ENCODE measurements around the gene TMEM94.

TMEM94 gene

DNA sequence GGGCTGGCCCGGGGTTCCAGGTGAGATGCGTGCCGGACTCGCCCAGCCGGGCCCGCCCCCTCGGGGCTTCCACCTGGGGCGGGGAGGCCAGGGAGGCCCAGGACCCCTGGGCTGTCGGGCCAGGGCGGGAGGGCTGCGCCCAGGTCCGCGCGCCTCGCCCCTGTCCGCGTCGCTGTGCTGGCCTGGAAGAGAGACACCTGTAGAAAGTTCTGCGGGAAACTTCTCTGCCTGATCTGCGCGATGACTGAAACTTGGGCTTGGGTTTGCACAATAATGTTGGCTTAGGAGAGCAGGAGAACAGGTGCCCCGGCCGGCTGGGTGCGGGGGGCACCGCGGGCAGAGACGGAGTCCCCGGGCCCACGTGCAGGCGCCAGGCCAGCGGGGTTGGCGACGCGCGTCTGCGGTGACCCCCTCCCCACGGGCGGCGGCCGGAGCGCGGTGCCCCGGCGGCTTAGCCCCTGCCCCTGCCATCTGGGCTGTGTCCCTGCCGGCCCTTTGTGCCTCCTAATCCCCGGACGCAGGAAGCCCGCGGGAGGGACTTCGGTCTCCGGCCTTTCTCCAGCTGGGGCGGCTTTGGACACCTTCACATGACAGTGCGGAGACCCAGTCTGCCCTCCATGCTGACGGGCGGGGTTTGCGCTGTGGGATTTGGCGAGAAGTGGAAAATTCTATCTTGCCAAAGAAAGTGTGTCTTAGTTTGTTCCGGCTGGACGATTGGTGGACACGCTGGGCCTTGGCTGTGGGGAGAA, 69.5 kb downstream of the TMEM94 start:
- no peak for DNase-seq (ENCODE audit: low spot score)

DNA sequence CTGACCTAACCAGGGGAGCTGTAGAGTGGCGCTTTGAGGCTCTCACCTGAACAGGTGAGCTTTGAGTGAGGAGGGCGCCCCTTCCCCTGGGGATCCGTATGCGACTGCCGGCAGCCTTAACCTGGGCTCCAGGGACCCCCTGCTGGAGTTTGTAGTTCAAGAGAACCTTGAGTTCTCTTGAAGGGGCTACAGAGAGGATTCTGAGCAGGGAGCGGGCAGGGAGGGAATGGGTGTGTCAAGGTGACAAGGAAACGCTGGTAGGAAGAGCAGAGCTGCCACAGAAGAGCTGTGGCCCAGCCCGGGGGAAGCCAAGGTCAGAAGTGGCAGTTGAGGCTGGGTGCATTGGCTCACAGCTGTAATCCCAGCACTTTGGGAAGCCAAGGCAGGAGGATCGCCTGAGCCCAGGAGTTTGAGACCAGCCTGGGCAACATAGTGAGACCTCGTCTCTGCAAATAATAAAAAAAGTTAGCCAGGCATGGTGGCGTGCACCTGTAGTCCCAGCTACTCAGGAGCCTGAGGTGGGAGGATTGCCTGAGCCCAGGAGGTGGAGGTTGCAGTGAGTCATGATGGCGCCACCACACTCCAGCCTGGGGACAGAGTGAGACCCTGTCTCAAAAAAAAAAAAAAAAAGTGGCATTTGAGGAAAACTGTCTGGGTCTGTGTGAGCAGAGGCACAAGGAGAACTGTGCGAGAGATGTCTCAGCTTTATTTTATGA, 70.3 kb downstream of the TMEM94 start:
- no peak for DNase-seq (ENCODE audit: low spot score)

DNA sequence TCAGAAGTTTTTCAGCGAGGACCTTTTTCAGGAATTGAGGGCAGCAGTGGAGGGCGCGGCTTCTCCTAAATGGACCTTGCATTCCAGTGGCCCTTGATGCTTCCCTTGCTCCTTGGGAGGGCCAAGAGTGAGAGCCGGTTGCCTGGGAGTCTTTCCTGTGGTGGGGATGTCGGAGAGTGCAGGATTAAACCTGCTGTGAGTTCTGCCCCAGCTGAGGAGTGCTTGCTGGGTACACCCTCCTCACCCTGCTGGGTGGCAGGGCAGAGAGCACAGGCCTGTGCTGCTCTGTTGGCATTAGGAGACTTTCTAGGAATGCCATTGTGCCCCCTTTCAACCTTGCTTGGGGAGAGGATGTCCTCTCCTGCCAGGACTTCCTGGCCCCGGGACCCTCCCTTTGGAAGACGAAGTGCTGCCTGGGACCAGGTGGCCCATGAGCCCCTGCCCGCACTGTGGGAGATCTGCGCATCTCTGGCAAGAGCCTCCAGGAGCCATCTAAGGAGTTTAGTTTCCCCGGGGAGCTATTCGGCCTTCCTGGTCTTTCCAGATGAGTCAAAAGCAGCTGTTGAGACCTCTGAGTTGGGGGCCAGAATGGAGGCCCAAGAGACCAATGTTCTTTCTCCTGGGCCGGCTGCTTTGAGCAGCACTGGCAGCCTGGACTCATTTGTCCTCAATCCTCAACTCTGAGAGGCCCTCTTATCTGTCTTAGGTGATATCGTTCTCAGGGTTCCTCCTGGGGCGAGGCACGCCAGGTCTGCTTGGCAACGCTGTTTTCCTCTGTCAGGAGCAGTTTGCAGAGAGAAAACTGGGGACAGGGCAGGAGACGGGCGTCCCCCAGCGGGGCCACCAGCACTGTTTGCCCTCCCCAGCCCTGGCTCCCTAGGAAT, 74.6 kb downstream of the TMEM94 start:
- DNase-seq (ENCODE audit: low spot score): no peak

DNA sequence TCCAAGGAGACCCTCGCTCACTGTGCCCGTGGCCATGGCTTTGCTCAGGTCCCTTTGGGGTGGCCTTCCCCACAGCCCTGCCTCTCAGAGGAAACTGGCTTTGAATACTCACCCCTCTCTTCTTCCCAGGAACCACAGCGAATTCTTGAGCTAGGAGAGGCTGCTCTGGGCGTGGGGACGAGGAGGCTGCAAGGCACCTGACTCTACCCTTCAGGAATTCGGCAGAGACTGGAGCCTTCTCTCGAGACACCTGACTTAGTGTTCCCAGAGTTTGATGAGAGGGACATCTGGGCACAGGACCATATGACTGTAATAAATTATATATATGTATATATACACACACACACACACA, 75.3 kb downstream of the TMEM94 start:
- no peak for DNase-seq (ENCODE audit: low spot score)

DNA sequence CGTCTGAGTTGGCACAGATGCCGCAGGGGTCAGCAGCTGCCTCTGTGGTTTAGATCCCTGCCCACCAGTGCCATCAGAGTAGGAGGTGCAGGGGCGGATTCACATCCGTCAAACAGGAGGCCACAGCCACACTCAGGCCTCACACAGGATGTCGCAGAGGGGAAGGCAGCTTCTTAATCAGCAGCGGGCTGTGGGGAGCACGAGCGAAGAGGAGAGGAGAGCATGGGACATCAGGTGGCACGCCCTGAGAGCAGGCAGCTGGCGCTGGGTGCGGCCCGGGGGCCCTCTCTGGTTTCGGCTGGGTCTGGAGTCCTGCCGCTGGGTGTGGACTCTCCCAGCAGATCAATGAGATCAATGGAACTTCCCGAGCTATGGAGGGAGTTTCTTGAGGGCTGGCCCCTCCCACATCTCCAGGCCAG, 78.7 kb downstream of the TMEM94 start:
- no peak for DNase-seq (ENCODE audit: low spot score)

DNA sequence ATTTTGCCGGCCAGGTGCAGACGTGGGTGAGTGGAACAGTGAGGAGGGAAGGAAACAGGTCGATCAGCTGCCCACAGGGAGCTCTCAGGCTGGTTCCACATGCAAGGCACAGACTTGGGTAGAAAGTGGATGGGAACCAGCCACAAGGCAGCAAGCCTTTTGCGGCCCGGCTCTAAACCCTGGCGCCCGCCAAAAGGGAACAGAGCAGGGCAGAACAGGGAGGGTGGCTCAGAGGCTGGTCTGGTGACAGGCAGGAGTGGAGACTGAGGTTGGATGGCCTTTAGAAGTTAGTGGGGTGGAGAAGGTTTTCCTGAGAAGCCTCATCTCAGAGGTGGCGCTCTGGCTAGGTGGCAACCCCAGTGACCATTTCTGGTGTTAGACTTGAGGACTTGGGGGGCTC, 79.4 kb downstream of the TMEM94 start:
- no peak for DNase-seq (ENCODE audit: low spot score)

DNA sequence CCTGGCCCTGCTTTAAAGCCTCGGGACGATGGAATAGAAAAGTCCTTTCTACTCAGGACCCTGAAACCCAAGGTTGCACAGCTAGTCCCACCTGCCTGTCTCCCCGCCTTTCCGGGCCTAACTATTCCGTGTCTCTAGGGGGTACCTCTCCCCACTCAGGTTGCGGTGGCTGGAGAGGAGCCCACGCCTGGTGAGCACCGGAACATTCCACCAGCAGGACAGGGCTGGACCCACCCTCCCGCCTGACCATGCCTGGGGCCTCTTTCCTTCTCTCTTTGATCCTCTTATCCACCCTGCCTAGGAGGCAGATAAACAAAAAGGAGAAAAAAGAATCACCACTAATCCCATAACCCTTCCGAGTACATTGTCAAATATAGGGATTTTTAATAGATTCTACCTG, 79.9 kb downstream of the TMEM94 start:
- no peak for DNase-seq (ENCODE audit: low spot score)

DNA sequence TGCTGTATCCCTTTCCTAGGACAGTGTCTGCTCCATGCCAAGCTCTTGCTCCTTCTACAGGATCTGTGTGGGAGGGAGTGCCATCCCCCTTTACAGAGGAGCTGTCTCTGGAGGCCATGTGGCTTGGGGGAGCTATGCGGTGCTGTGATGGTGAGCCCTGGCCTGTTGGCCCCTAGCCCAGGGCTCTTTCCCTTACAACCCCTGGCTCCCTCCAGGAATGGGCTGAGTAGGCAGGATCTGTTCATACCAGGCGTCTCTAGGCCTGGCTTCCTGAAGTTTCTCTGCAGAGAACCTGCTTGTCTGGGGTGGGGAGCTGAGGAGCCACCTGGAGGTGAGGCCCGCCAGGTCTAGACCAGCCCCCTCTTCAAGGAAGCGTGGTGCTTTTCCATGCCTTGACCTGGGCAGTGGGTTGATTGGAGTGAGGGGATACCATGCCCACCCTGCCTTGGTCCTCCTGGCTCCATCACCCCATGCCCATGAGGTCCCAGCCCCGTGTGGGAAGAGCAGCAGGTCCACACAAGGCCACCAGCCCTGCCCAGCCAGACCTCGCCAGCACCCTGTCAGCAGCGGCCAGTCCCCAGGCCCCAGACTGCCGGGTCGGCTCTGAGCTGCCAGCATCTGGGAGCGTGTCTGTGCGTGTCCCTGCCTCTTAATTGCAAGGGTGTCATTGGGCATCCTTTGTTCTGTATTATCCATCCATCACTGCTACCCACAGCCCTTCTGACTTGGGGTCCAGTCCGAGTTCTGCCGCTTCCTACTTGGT, 83.7 kb downstream of the TMEM94 start:
- DNase-seq (ENCODE audit: low spot score): no peak

DNA sequence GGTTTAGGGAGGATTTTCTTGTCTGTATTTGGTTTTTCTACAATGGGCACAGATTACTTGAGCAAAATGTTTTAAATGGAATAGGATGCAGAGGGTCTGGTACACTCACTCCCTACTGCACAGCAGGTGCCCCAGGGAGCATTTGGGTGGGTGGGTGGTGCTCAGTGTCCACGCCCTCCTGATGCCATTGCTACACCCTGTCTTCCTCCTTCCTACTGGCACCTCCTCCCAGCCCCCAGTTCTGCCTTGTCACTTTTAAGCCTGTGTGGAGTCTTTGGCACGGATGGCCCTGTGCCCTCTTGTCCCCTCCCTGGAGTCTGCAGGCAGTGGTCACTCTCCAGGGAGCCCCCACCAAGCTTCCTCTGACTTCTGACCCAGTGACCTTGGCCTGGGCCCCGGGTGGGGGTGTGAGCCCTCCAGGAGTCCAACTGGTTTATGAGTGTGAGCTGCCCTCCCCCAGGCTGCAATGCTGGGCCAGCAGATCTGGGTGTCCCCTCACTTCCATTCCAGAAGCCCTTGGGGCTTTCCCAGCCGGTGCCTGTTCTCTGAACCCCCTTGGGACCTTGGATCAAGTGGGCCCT, 84.6 kb downstream of the TMEM94 start:
- DNase-seq (ENCODE audit: low spot score): no peak

DNA sequence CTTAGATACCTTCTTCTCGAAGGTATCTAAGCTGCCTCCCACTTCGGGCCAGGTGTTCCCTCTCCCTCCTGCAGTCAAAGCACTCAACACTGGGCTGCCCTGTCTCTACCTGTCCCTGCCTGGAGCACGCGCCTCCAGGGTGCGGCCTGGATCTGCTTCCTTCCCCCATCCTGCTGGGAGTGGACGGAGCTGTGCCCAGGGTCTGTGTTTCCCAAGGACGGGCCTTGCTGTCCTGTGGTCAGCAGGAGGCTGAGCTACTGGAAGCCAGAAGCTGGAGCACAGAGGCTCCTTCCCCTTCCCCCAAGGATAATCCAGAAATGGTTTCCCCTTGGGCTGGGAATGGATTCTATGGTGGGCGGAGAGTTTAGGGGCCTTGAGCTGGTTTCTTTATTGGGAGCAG, 85.8 kb downstream of the TMEM94 start:
- no peak for DNase-seq (ENCODE audit: low spot score)

DNA sequence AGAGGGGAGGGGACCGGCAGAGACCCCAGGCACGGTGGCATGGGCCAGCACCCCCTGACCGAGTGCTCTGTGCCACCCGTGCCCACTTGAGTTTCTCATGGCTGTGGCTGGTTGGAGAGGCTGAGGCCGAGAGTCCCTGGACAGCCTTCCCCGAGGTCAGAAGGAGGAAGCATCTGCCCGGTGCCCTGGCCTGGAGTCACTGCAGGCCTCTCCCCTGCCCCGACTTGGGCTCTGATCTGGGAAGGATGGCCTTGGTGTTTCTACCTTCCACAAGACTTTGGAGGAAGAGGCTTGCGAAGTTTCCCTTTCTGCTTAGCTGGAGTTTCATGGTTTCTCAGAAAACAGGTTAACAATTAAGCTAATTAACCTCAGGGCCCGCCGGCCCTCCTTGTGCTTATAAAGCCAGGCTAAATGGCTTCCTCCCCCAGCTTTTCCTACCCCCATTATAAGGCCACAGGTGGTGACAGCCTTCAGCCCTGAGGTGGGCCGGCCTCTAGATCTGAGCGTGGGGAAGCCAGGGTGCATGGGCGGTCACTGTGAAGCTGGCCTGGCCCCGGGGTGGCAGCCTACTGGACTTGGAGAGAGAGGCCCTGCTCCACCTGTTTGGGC, 86.4 kb downstream of the TMEM94 start:
- no peak for DNase-seq (ENCODE audit: low spot score)

DNA sequence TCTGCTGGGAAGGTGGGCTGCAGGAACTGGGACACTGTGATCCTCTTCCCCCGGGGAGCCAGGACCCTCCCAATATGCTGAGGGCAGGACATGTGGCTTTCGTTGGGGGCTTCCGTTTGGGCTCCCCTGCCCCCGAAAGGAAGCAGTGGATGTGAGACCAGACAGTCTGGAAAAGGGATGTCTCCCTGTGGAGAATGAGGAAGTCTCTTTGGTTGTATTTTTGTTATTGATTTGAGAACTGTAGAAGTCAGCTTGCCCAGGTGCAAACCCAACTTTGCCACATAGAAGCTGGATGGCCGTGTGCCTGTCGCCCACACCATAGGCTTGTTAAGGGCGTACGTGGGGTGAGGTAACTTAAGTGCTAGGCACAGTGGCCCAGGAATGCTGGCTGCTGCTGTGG, 87.8 kb downstream of the TMEM94 start:
- DNase-seq (ENCODE audit: low spot score): no peak

DNA sequence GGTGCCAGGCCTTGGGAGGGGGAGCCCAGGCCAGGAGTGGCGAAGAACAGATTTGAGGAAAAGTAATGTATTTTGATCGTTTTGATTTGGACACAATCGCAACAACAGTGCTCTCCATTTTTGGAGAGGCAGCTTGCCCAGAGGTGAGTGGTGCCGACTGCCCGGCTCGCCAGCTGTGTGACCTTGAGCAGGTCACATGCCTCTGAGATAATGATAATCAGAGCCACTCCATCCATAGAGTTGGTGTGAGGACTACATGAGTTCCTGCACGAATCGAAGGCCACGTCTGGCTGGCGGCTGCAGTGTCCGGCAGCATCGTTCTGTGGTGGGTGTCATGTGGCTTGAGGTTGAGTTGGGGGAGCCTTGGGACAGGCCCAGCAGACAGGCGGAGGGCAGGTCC, 89.7 kb downstream of the TMEM94 start:
- DNase-seq (ENCODE audit: low spot score): no peak

DNA sequence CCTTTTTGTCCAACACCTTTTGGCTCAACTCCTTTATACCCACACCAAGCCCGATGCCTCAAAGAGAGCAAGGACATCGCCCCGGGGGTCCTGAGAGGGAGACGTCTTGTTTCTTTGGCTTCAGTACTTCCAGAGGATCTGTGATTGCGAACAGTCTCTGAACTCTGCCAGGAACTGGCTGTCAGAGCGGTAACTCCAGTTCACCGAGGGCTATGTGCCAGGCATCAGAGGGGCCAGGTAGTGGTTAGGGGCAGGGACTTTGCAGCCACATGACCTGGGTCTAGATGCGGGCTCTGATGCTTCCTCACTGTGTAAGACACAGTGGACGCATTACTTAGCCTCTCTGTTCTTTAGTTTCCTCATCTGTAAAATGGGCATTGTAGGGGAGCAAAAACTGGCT, 90.7 kb downstream of the TMEM94 start:
- DNase-seq (ENCODE audit: low spot score): no peak

DNA sequence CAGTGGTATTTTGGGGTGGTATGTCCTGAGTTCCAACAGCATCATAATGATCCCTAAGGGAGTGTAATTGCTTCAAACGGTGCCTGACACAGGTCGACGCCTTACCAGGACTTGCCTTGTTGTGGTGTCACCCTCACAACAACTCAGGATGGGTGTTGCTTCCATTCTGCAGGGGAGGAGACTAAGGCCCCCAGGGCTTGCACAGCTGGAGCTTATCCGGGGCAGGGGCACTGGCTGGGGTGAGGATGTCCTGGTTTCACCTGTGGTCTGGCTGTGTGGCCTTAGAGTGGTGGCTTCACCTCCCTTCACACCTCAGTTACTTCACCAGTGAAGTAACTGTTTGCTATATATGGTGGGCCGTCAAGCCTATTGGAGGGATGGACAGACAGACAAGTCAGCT, 92.4 kb downstream of the TMEM94 start:
- DNase-seq (ENCODE audit: low spot score): no peak
